Upper lobe of right lung (tissue), 1 donor: ENCODE data around the gene GABRE. TPM values are rescaled to one million over a fixed set of nuclear protein-coding genes. Genes with fewer than 3 reads are reported as not detected.

ENCODE experiments used
- ATAC-seq: fragments of 200-7000 bp; cut with Tn5 transposase; one replicate; pipeline ENCODE4 v1.9.1; 2020; ENCODE audit warnings: mild to moderate bottlenecking, moderate library complexity
- DNase-seq: peaks from one replicate; pipeline ENCODE4 v3.0.0-alpha.2; 2020
- H3K27ac ChIP-seq: fragments of 200-600 bp; one replicate; pipeline ENCODE4 v1.8.0; 2022
- H3K27me3 ChIP-seq: fragments of 200-600 bp; one replicate; pipeline ENCODE4 v1.8.0; 2022; ENCODE audit warnings: mild to moderate bottlenecking
- H3K36me3 ChIP-seq: fragments of 200-600 bp; one replicate; pipeline ENCODE4 v1.8.0; 2022
- H3K4me1 ChIP-seq: fragments of 200-600 bp; one replicate; pipeline ENCODE4 v1.8.0; 2022
- H3K4me3 ChIP-seq: fragments of 200-600 bp; one replicate; pipeline ENCODE4 v1.8.0; 2022; ENCODE audit warnings: mild to moderate bottlenecking
- H3K9me3 ChIP-seq: fragments of 200-600 bp; one replicate; pipeline ENCODE4 v1.8.0; 2022
- CTCF ChIP-seq: fragments of 200-600 bp; IDR thresholded peaks from one replicate; pipeline ENCODE4 v1.8.0; 2022; ENCODE audit warnings: antibody characterized with exemption
- intact Hi-C: fragments of 100-400 bp; cut with DNase I; formaldehyde crosslinking; loops from one replicate; pipeline ENCODE4 v1.11.0; 2022
- total RNA-seq: library from RNA; stranded (reverse); fragmentation: NEBNext Ultra II Directional; extraction: Animal tissue kit (Norgen Biotek cat#: 25700); gene quantifications from one replicate; pipeline ENCODE4 v1.2.1, GENCODE V29; 2021
- donor health status: DM: no; HTN: yes; CAD: no; lungs with severe emphysema.

GABRE gene
- total RNA-seq, 1 donor from 2014 or later, result 45.3 TPM

- H3K4me1 ChIP-seq, result no peaks in the 10 kb centered on the region
- ATAC-seq (no peak), DNase-seq (no peak)
- no peaks in the 10 kb centered on the region for H3K36me3 ChIP-seq
- H3K27ac ChIP-seq, result no peak overlapping the region
- no peaks in the 10 kb centered on the region for H3K27me3 ChIP-seq
- no peaks in the 10 kb centered on the region for H3K9me3 ChIP-seq
- no peak overlapping the region for H3K4me3 ChIP-seq
- intact Hi-C loops, result no loop called here
- no peak for TF ChIP-seq CTCF
Measured at GRCh38 chrX:151935358-151935757, 39.1 kb downstream of the GABRE start.

- ATAC-seq, result no peak
- H3K36me3 ChIP-seq, result no peaks in the 10 kb centered on the region
- no peaks in the 10 kb centered on the region for H3K9me3 ChIP-seq
- no peak for DNase-seq
- no peaks in the 10 kb centered on the region for H3K27me3 ChIP-seq
- no peaks in the 10 kb centered on the region for H3K4me1 ChIP-seq
- intact Hi-C loops, result no loop called here
- no peak overlapping the region for H3K27ac ChIP-seq
- no peak overlapping the region for H3K4me3 ChIP-seq
- no peak for TF ChIP-seq CTCF
Measured at GRCh38 chrX:151929126-151929525, 45.4 kb downstream of the GABRE start.

GRCh38 chrX:151923648-151924047 lies 50.8 kb downstream of the GABRE start:
- Histone ChIP-seq H3K4me3 (no peak overlapping the region), H3K27ac (no peak overlapping the region), H3K27me3 (no peaks in the 10 kb centered on the region), H3K36me3 (no peaks in the 10 kb centered on the region), H3K9me3 (no peaks in the 10 kb centered on the region), H3K4me1 (no peaks in the 10 kb centered on the region)
- DNase-seq, result no peak
- intact Hi-C loops, result no loop called here
- no peak for ATAC-seq
- no peak for TF ChIP-seq CTCF

GRCh38 chrX:151922692-151923091 lies 51.8 kb downstream of the GABRE start:
- H3K36me3 ChIP-seq, result no peaks in the 10 kb centered on the region
- no peaks in the 10 kb centered on the region for H3K27me3 ChIP-seq
- no peak for TF ChIP-seq CTCF
- no peak for ATAC-seq
- no peak overlapping the region for H3K4me3 ChIP-seq
- H3K4me1 ChIP-seq, result no peaks in the 10 kb centered on the region
- no peak for DNase-seq
- H3K9me3 ChIP-seq, result no peaks in the 10 kb centered on the region
- H3K27ac ChIP-seq, result no peak overlapping the region
- intact Hi-C loops, result no loop called here

GRCh38 chrX:151921866-151922265 lies 52.6 kb downstream of the GABRE start:
- no peak for ATAC-seq
- Histone ChIP-seq H3K4me3 (no peak overlapping the region), H3K27ac (no peak overlapping the region), H3K9me3 (no peaks in the 10 kb centered on the region), H3K36me3 (no peaks in the 10 kb centered on the region), H3K27me3 (no peaks in the 10 kb centered on the region), H3K4me1 (no peaks in the 10 kb centered on the region)
- DNase-seq, result no peak
- intact Hi-C loops, result no loop called here
- no peak for TF ChIP-seq CTCF

GRCh38 chrX:151921292-151921691 lies 53.2 kb downstream of the GABRE start:
- Histone ChIP-seq H3K27me3 (no peaks in the 10 kb centered on the region), H3K27ac (no peak overlapping the region), H3K4me3 (no peak overlapping the region), H3K4me1 (no peaks in the 10 kb centered on the region), H3K36me3 (no peaks in the 10 kb centered on the region), H3K9me3 (no peaks in the 10 kb centered on the region)
- ATAC-seq, result no peak
- DNase-seq, result no peak
- TF ChIP-seq CTCF, result no peak
- intact Hi-C loops, result no loop called here
